ENCODE measurements around the gene KRTAP10-6. TPM values are rescaled to one million over a fixed set of nuclear protein-coding genes. Genes with fewer than 3 reads are reported as not detected.
"Not testable (repeated sequence)": the region's sequence is repeated elsewhere in the genome, so short reads cannot be mapped to it uniquely, and the experiment has no call there.

Gene KRTAP10-6
- total RNA-seq, 5 donors from 2014 or later (not counting 1 experiment from before 2014, with no cell fraction given), result not detected

DNA sequence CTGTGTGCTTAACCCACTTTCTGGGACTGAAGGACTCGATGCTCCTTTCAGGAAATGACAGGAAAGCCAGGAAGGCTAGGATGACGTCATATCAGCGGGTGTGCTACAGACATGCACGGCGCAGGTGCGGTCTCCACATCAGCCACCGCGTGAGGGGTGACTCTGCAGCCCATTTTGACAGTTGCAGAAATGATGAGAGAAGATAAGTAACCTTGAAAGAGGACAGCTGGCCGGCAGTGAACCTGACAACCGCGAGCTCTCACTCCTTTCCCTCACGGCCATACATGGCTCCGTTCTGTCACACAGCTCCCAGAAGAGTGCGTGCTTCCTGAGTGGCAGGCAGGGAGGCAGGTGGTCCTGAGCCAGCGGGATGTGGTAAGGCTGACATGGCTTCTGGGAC, 10.2 kb downstream of the KRTAP10-6 start:
- no peak overlapping the region for H3K27ac ChIP-seq (ENCODE audit: low read length)
- no peaks in the 10 kb centered on the region for H3K36me3 ChIP-seq (ENCODE audit: control insufficient read depth in 2 of 2, extremely low read depth in 1 of 2, insufficient read depth in 1 of 2, low read length in 1 of 2)
- H3K4me1 ChIP-seq (ENCODE audit: control insufficient read depth in 1 of 2, extremely low read depth in 1 of 2, insufficient read depth in 2 of 2, low read length in 2 of 2), result peaks cover 0 to 4% of the 10 kb centered on the region in 2 experiments
- WGBS (ENCODE audit: insufficient coverage), result 73% methylated on average over 10 of the region's 15 CpGs
- H3K9me3 ChIP-seq, result no peaks in the 10 kb centered on the region
- Mint-ChIP-seq H3K27me3 (peaks cover 22 to 35% of the 10 kb centered on the region in 2 donors), H3K9me3 (peaks cover 8 to 23% (median 16%) of the 10 kb centered on the region in 3 donors), H3K27ac (no peak overlapping the region), H3K4me3 (no peak overlapping the region), H3K36me3 (no peaks in the 10 kb centered on the region), H3K4me1 (peaks cover 20 to 24% (median 22%) of the 10 kb centered on the region in 3 donors)
- H3K4me3 ChIP-seq (ENCODE audit: control insufficient read depth in 1 of 2, extremely low read depth in 1 of 2, low read length in 1 of 2), result no peak overlapping the region
- ATAC-seq (replicated peaks in 1 of 4) (no peak), DNase-seq (no peak)
- H3K27me3 ChIP-seq (replicated peaks in 1 of 2; ENCODE audit: control insufficient read depth in 2 of 2, extremely low read depth in 1 of 2, insufficient read depth in 2 of 2, low read length in 1 of 2), result peaks cover 0 to 15% of the 10 kb centered on the region in 2 experiments
- CTCF ChIA-PET, result no interaction called here
- POLR2A ChIA-PET, result no interaction called here

DNA sequence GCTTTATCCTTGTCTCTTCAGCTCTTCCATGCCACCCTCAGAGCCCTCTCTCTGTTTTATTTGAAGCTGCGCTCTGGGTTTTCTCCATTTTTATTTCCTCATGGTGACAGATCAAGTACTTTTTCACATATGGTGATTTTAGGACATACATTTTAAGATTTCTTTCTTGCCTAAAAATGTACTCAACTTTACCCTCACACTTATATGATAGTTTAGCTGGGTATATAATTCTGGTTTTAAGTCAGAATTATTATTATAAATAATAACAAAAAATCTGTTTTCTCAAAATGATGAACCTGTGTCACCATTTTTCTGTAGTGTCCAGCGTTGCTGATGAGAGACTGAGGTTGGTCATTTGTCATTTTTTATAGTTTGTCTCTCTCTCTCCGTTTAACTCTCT, 11.1 kb downstream of the KRTAP10-6 start:
- Mint-ChIP-seq H3K4me3 (peak overlapping the region in 1 of 3 donors; percentile 15), H3K27ac (no peak overlapping the region), H3K4me1 (peaks cover 20 to 24% (median 22%) of the 10 kb centered on the region in 3 donors), H3K27me3 (peaks cover 18 to 26% of the 10 kb centered on the region in 2 donors), H3K9me3 (peaks cover 8 to 29% (median 16%) of the 10 kb centered on the region in 3 donors), H3K36me3 (no peaks in the 10 kb centered on the region)
- WGBS (ENCODE audit: insufficient coverage), result no CpG with 5 or more reads among the region's 3 CpGs
- ATAC-seq (replicated peaks in 1 of 4), result no peak
- Histone ChIP-seq H3K4me1 (ENCODE audit: control insufficient read depth in 1 of 2, extremely low read depth in 1 of 2, insufficient read depth in 2 of 2, low read length in 2 of 2) (peaks cover 0 to 4% of the 10 kb centered on the region in 2 experiments), H3K9me3 (no peaks in the 10 kb centered on the region), H3K27ac (ENCODE audit: low read length) (no peak overlapping the region), H3K36me3 (ENCODE audit: control insufficient read depth in 2 of 2, extremely low read depth in 1 of 2, insufficient read depth in 1 of 2, low read length in 1 of 2) (no peaks in the 10 kb centered on the region), H3K27me3 (replicated peaks in 1 of 2; ENCODE audit: control insufficient read depth in 2 of 2, extremely low read depth in 1 of 2, insufficient read depth in 2 of 2, low read length in 1 of 2) (peaks cover 0 to 11% of the 10 kb centered on the region in 2 experiments), H3K4me3 (ENCODE audit: control insufficient read depth in 1 of 2, extremely low read depth in 1 of 2, low read length in 1 of 2) (no peak overlapping the region)
- ChIA-PET CTCF (no interaction called here), POLR2A (no interaction called here)
- DNase-seq, result no peak

DNA sequence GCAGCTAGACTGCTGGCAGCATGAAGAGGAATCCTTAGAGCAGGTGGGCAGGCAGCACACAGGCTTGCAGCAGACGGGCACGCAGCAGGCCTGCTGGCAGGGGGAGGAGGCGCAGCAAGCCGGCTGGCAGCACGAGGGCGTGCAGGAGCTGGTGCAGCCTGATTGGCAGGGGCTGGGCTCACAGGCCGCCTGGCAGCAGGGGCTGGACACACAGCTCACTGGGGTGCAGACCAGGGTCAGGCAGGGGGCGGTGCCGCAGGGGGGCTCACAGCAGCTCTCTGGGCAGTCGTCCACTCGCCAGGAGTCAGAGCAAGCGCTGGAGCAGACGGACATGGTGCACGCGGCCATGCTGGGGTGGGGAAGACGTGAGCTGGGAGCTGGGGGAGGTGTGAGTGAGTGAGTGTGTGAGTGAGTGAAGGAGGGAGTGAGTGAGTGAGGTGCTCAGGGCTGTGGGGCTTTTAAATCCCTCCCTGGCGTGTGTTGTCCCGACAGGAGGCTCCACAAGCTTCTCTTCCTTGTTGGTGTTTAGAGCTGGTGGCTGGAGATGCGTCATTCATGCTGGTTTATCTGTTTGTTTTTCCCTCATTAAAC, 12.0 kb downstream of the KRTAP10-6 start, which contains the start of gene KRTAP10-5:
Gene KRTAP10-5 (minus strand): TSS at position 374 of the 591 bp plus-strand sequence. CDS start 26 bp downstream, at position 348.
- H3K36me3 Mint-ChIP-seq; POLR2A ChIA-PET; CTCF ChIA-PET; H3K9me3 ChIP-seq; H3K4me1 ChIP-seq (ENCODE audit: control insufficient read depth in 1 of 2, extremely low read depth in 1 of 2, insufficient read depth in 2 of 2, low read length in 2 of 2); H3K27ac ChIP-seq (ENCODE audit: low read length); H3K4me3 ChIP-seq (ENCODE audit: control insufficient read depth in 1 of 2, extremely low read depth in 1 of 2, low read length in 1 of 2); H3K27ac Mint-ChIP-seq; H3K36me3 ChIP-seq (ENCODE audit: control insufficient read depth in 2 of 2, extremely low read depth in 1 of 2, insufficient read depth in 1 of 2, low read length in 1 of 2); ATAC-seq (replicated peaks in 1 of 4); H3K27me3 ChIP-seq (replicated peaks in 1 of 2; ENCODE audit: control insufficient read depth in 2 of 2, extremely low read depth in 1 of 2, insufficient read depth in 2 of 2, low read length in 1 of 2): not testable (repeated sequence)
- Mint-ChIP-seq H3K9me3 (peaks cover 8 to 29% (median 16%) of the 10 kb centered on the region in 3 donors), H3K4me1 (peaks cover 20 to 28% (median 22%) of the 10 kb centered on the region in 3 donors), H3K27me3 (peaks cover 13 to 23% of the 10 kb centered on the region in 2 donors), H3K4me3 (peak within 1 kb of the TSS in 2 of 3 donors; percentile 33 to 36)
- 72% methylated on average over 17 of the region's 19 CpGs for WGBS (ENCODE audit: insufficient coverage)
- DNase-seq, result peak in 3 of 35 experiments; percentile 4 to 24 (median 7)

DNA sequence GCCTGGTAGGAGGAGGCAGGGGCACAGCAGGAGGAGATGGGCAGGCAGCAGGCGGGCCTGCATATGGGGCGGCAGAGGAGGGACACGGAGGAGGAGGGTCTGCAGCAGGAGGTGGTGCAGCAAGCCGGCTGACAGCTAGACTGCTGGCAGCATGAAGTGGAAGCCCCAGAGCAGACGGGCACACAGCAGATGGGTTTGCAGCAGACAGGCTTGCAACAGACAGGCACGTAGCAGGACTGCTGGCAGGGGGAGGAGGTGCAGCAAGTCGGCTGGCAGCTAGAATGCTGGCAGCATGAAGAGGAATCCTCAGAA, 12.5 kb downstream of the KRTAP10-6 start:
- Mint-ChIP-seq H3K4me3 (peak overlapping the region in 1 of 3 donors; percentile 33), H3K36me3 (no peaks in the 10 kb centered on the region), H3K27me3 (peaks cover 13 to 22% of the 10 kb centered on the region in 2 donors), H3K4me1 (peaks cover 22 to 33% (median 22%) of the 10 kb centered on the region in 3 donors), H3K9me3 (peaks cover 8 to 29% (median 16%) of the 10 kb centered on the region in 3 donors), H3K27ac (no peak overlapping the region)
- no peaks in the 10 kb centered on the region for H3K36me3 ChIP-seq (ENCODE audit: control insufficient read depth in 2 of 2, extremely low read depth in 1 of 2, insufficient read depth in 1 of 2, low read length in 1 of 2)
- H3K9me3 ChIP-seq, result no peaks in the 10 kb centered on the region
- ATAC-seq (replicated peaks in 1 of 4) (no peak), DNase-seq (no peak)
- no peak overlapping the region for H3K4me3 ChIP-seq (ENCODE audit: control insufficient read depth in 1 of 2, extremely low read depth in 1 of 2, low read length in 1 of 2)
- no peak overlapping the region for H3K27ac ChIP-seq (ENCODE audit: low read length)
- H3K27me3 ChIP-seq (replicated peaks in 1 of 2; ENCODE audit: control insufficient read depth in 2 of 2, extremely low read depth in 1 of 2, insufficient read depth in 2 of 2, low read length in 1 of 2), result peaks cover 0 to 14% of the 10 kb centered on the region in 2 experiments
- H3K4me1 ChIP-seq (ENCODE audit: control insufficient read depth in 1 of 2, extremely low read depth in 1 of 2, insufficient read depth in 2 of 2, low read length in 2 of 2), result peaks cover 0 to 5% of the 10 kb centered on the region in 2 experiments
- WGBS (ENCODE audit: insufficient coverage), result 72% methylated on average over 7 of the region's 7 CpGs
- POLR2A ChIA-PET, result no interaction called here
- CTCF ChIA-PET, result no interaction called here

DNA sequence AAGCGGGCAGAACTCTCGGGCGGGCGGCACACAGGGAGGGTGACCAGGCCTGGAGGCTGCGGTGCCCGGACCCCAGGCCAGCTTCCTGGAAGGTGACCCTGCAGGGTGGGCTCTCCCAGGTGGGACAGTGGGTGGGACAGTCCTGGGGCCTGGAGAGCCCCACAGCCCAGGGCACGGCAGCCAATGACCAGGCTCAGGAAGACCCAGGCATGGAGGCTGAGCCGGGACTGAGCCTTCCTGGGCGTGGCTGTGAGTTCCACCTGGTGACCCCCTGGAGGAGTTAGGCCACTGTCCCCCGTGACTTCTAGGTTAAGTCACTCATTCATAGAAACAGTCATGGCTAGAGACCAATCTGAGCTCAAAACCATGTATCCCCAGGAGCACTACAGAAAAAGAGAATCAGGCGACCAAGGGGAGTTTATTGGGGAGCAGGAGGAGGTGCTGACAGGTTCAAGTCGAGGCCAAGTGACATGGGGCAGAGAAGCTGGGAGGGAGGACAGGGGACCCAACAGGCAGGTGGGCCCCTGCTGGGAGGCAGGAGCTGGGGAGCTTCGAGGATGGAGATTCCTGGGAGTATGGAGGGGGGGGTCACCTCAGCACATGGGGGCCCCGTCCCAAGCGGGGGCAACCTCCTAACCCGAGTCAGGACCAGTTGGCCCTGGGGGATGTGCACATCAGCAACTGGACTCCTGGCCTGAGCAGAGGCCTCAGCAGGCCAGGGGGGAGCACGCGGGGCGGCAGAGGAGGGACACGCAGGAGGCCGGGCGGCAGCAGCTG, 13.1 kb downstream of the KRTAP10-6 start:
- Histone ChIP-seq H3K36me3 (ENCODE audit: control insufficient read depth in 2 of 2, extremely low read depth in 1 of 2, insufficient read depth in 1 of 2, low read length in 1 of 2) (no peaks in the 10 kb centered on the region), H3K4me1 (ENCODE audit: control insufficient read depth in 1 of 2, extremely low read depth in 1 of 2, insufficient read depth in 2 of 2, low read length in 2 of 2) (peaks cover 0 to 10% of the 10 kb centered on the region in 2 experiments), H3K4me3 (ENCODE audit: control insufficient read depth in 1 of 2, extremely low read depth in 1 of 2, low read length in 1 of 2) (no peak overlapping the region), H3K27me3 (replicated peaks in 1 of 2; ENCODE audit: control insufficient read depth in 2 of 2, extremely low read depth in 1 of 2, insufficient read depth in 2 of 2, low read length in 1 of 2) (peaks cover 0 to 20% of the 10 kb centered on the region in 2 experiments), H3K27ac (ENCODE audit: low read length) (no peak overlapping the region), H3K9me3 (no peaks in the 10 kb centered on the region)
- DNase-seq, result peak in 2 of 35 experiments; percentile 3 to 17
- Mint-ChIP-seq H3K27ac (no peak overlapping the region), H3K4me3 (no peak overlapping the region), H3K36me3 (no peaks in the 10 kb centered on the region), H3K27me3 (peaks cover 14 to 19% of the 10 kb centered on the region in 2 donors), H3K9me3 (peaks cover 8 to 29% (median 16%) of the 10 kb centered on the region in 3 donors), H3K4me1 (peaks cover 19 to 30% (median 19%) of the 10 kb centered on the region in 3 donors)
- WGBS (ENCODE audit: insufficient coverage), result 66% methylated on average over 10 of the region's 22 CpGs
- no peak for ATAC-seq (replicated peaks in 1 of 4)
- POLR2A ChIA-PET, result no interaction called here
- CTCF ChIA-PET, result no interaction called here

DNA sequence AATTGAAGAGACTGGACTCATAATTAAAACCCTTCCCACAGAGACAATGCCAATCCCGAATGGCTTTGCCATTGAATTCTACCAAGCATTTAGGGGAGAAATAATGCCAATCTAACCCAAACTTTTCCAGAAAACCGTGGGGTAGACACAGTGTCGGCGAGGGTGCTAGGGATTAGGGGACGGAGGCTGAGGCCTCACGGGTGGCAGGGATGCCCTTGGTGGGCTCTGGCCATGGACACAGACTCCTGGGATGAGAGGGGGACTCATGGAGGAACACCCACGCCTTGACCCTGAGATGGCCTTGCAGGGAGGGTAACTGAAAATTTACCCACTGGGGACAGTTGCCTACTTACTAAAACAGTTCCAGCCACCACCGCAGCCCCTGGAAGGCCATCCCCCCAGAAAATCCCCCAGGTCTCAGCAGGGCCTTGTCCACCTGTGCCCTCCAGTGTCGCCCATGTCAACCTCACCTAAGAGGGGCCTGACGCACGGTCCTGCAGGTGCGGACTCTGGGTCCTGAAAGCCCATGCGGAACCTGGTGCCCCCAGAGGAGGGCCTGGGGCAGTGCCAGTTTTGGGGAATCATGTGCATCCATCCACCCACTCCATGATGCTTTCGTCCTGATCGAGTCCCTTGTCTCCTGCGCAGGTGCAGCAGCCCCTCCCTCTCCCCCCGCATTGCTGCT, 13.8 kb downstream of the KRTAP10-6 start:
- Histone ChIP-seq H3K4me1 (ENCODE audit: control insufficient read depth in 1 of 2, extremely low read depth in 1 of 2, insufficient read depth in 2 of 2, low read length in 2 of 2) (peaks cover 0 to 7% of the 10 kb centered on the region in 2 experiments), H3K4me3 (ENCODE audit: control insufficient read depth in 1 of 2, extremely low read depth in 1 of 2, low read length in 1 of 2) (no peak overlapping the region), H3K27me3 (replicated peaks in 1 of 2; ENCODE audit: control insufficient read depth in 2 of 2, extremely low read depth in 1 of 2, insufficient read depth in 2 of 2, low read length in 1 of 2) (peaks cover 0 to 21% of the 10 kb centered on the region in 2 experiments), H3K27ac (ENCODE audit: low read length) (no peak overlapping the region), H3K9me3 (no peaks in the 10 kb centered on the region), H3K36me3 (ENCODE audit: control insufficient read depth in 2 of 2, extremely low read depth in 1 of 2, insufficient read depth in 1 of 2, low read length in 1 of 2) (no peaks in the 10 kb centered on the region)
- 94% methylated on average over 9 of the region's 17 CpGs for WGBS (ENCODE audit: insufficient coverage)
- Mint-ChIP-seq H3K27me3 (peaks cover 13 to 15% of the 10 kb centered on the region in 2 donors), H3K27ac (peak overlapping the region in 1 of 2 donors; percentile 72), H3K9me3 (peaks cover 8 to 29% (median 16%) of the 10 kb centered on the region in 3 donors), H3K4me3 (no peak overlapping the region), H3K4me1 (peaks cover 12 to 27% (median 12%) of the 10 kb centered on the region in 3 donors), H3K36me3 (no peaks in the 10 kb centered on the region)
- CTCF ChIA-PET, result no interaction called here
- POLR2A ChIA-PET, result no interaction called here
- no peak for ATAC-seq (replicated peaks in 1 of 4)
- DNase-seq, result peak in 1 of 35 experiments; percentile 2
